ENCODE results near the gene PUS10. TPM values are rescaled to one million over a fixed set of nuclear protein-coding genes. Genes with fewer than 3 reads are reported as not detected.

PUS10 gene
- total RNA-seq, 2 experiments from 2014 or later: 6.0 to 6.5 TPM

- no peak for DNase-seq
- H3K36me3 Mint-ChIP-seq (ENCODE audit: low read depth): no peaks in the 10 kb centered on the region
- intact Hi-C loops (cut with micrococcal nuclease): no loop called here
- no peaks in the 10 kb centered on the region for H3K27me3 Mint-ChIP-seq (ENCODE audit: low read depth)
- H3K4me1 Mint-ChIP-seq (ENCODE audit: low read depth): peaks cover 37% of the 10 kb centered on the region
- H3K27ac Mint-ChIP-seq: no peak overlapping the region
- H3K9me3 Mint-ChIP-seq: no peaks in the 10 kb centered on the region
- no peak overlapping the region for H3K4me3 Mint-ChIP-seq
- CTCF ChIA-PET: interaction anchor here (0.6 kb wide), 1 partner anchor 323 kb away, joined by 4 read pairs; no protein-coding TSS in a partner anchor
Observed at GRCh38 chr2:60980071-60980815, 37.8 kb downstream of the PUS10 start.

DNA sequence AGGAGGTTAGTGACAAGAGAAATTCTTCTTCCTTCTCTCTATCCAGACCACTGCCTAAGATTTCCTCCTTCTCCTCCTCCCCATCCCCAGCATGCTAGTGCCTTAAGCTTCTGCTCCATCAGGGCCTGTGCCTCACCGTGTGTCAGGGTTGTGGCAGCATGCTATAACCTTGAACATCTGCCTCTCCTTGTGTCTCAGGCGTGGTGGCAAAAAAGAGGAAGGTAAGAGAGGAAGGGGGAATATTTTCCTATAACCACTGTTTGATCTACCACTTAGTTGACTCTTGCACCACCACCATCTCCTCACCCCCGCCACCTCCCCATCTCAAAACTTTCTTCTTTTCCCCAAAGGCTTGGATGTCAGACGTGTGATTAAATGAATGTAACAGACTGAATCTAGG lies 38.8 kb downstream of the PUS10 start:
- Mint-ChIP-seq H3K27me3 (ENCODE audit: low read depth) (no peaks in the 10 kb centered on the region), H3K36me3 (ENCODE audit: low read depth) (peaks cover 2% of the 10 kb centered on the region), H3K27ac (no peak overlapping the region), H3K9me3 (no peaks in the 10 kb centered on the region), H3K4me3 (no peak overlapping the region), H3K4me1 (ENCODE audit: low read depth) (peaks cover 47% of the 10 kb centered on the region)
- DNase-seq: no peak
- intact Hi-C loops (cut with micrococcal nuclease): loop anchor here (10.0 kb wide), 1 partner anchor 424 kb away; the partner anchor contains the start of gene BCL11A
- CTCF ChIA-PET: no interaction called here

DNA sequence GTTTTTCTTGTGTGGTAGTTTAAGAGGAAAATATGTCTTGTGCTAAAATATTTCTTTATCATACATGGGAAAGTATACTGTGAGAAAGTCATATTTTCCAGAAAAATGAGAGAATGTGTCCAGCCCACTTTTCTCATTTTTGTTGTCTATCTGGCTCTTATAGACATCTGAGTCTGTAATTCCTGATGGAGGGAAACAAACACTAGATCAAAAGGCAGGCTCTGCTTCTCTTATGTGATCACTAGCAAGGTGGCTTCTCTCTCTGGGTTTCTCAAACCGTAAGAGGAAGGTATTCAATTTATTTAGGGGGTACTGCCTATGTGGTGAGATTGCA lies 40.5 kb downstream of the PUS10 start:
- CTCF ChIA-PET: interaction anchor here (0.7 to 2.1 kb wide), 3 partner anchors 18 to 765 kb away, joined by 3 to 9 read pairs (median 4); no protein-coding TSS in a partner anchor
- H3K4me1 Mint-ChIP-seq (ENCODE audit: low read depth): peaks cover 48% of the 10 kb centered on the region
- intact Hi-C loops (cut with micrococcal nuclease): loop anchor here (1.0 to 10.0 kb wide), 10 partner anchors 19 to 559 kb away; partner anchors contain the start of genes BCL11A and PEX13
- no peak for DNase-seq
- H3K4me3 Mint-ChIP-seq: no peak overlapping the region
- H3K36me3 Mint-ChIP-seq (ENCODE audit: low read depth): peaks cover 2% of the 10 kb centered on the region
- no peaks in the 10 kb centered on the region for H3K9me3 Mint-ChIP-seq
- H3K27ac Mint-ChIP-seq: peak overlapping the region; percentile 69
- no peaks in the 10 kb centered on the region for H3K27me3 Mint-ChIP-seq (ENCODE audit: low read depth)

DNA sequence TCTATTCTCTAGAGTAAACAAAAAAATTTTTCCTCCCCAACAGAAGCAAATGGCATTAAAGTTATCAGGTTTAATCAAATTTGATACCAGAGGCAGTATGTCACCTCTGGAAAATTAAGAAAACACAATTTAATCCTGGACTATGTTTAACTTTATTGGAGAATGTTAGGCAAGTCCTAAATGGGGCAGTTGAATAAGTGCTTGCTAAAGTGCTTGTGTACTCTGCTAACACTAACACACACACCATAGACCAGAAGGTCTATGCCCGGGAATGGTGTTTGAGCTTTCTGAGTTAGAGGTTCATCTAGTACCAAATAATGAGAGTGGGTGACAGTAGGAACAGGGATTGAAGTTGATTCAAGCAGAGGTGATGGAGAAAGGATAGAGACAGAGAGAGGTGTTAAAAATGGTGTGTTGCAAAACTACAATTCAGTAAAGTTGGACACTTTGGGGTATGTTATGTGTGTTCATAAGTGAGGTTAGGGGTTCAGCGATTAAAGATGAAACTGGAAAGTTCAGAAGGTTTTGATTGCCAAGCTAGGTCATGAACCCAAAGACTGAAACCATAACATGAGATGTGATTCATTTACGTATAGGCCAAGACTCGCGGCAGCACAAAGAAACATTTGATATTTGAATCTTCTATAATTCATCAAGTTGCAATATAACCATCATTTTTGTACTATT lies 41.0 kb downstream of the PUS10 start:
- H3K4me1 Mint-ChIP-seq (ENCODE audit: low read depth): peaks cover 53% of the 10 kb centered on the region

GRCh38 chr2:60976256-60976850 lies 41.7 kb downstream of the PUS10 start:
- DNase-seq: no peak
- Mint-ChIP-seq H3K4me1 (ENCODE audit: low read depth) (peaks cover 58% of the 10 kb centered on the region), H3K4me3 (no peak overlapping the region), H3K27ac (peak overlapping the region; percentile 27), H3K36me3 (ENCODE audit: low read depth) (peaks cover 2% of the 10 kb centered on the region), H3K9me3 (peaks cover 1% of the 10 kb centered on the region), H3K27me3 (ENCODE audit: low read depth) (no peaks in the 10 kb centered on the region)
- intact Hi-C loops (cut with micrococcal nuclease): loop anchor here (2.0 to 10.0 kb wide), 4 partner anchors 20 to 560 kb away; partner anchors contain the start of genes BCL11A and PEX13
- CTCF ChIA-PET: interaction anchor here (0.6 to 2.1 kb wide), 2 partner anchors 22 to 212 kb away, joined by 4 to 9 read pairs; no protein-coding TSS in a partner anchor

More for the DNA sequence above, 41.0 kb downstream of the PUS10 start:
- CTCF ChIA-PET: interaction anchor here (0.6 to 2.1 kb wide), 3 partner anchors 18 to 213 kb away, joined by 3 to 9 read pairs (median 4); no protein-coding TSS in a partner anchor
- Mint-ChIP-seq H3K4me3 (no peak overlapping the region), H3K9me3 (peaks cover 1% of the 10 kb centered on the region), H3K27ac (peak overlapping the region; percentile 69), H3K27me3 (ENCODE audit: low read depth) (no peaks in the 10 kb centered on the region), H3K36me3 (ENCODE audit: low read depth) (peaks cover 2% of the 10 kb centered on the region)
- peak; percentile 48 for DNase-seq
- intact Hi-C loops (cut with micrococcal nuclease): loop anchor here (1.0 to 10.0 kb wide), 10 partner anchors 20 to 560 kb away; partner anchors contain the start of genes BCL11A and PEX13

DNA sequence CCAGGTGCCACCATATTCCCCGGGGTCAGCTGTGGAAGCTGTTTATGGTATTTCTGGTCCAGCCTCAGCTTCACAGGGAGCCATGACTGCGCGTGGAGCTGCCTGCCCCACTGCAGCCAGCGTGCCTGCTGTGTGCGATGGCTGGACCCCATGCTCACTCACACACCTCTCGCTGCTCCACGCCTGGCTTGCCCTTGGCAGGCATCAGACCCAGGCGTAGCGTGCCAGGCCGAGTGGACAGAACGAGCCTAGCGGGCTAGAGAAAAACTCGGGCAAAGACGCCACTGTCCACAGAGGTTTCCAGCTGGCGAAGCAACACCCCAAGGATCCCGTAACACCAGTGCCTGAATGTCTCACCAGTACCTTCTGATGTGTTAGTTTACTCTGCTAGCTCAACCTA lies 43.4 kb downstream of the PUS10 start:
- no peak for DNase-seq
- peaks cover 1% of the 10 kb centered on the region for H3K9me3 Mint-ChIP-seq
- intact Hi-C loops (cut with micrococcal nuclease): loop anchor here (5.0 to 10.0 kb wide), 2 partner anchors 420 to 1223 kb away; partner anchors contain the start of genes B3GNT2 and BCL11A
- peaks cover 58% of the 10 kb centered on the region for H3K4me1 Mint-ChIP-seq (ENCODE audit: low read depth)
- H3K36me3 Mint-ChIP-seq (ENCODE audit: low read depth): peaks cover 2% of the 10 kb centered on the region
- no peaks in the 10 kb centered on the region for H3K27me3 Mint-ChIP-seq (ENCODE audit: low read depth)
- CTCF ChIA-PET: interaction anchor here (0.9 to 1.8 kb wide), 5 partner anchors 14 to 155 kb away, joined by 3 to 5 read pairs (median 3); partner anchors contain the start of gene REL
- H3K4me3 Mint-ChIP-seq: no peak overlapping the region
- no peak overlapping the region for H3K27ac Mint-ChIP-seq

- DNase-seq: no peak
- no peak overlapping the region for H3K4me3 Mint-ChIP-seq
- intact Hi-C loops (cut with micrococcal nuclease): loop anchor here (5.0 to 10.0 kb wide), 2 partner anchors 419 to 1224 kb away; partner anchors contain the start of genes B3GNT2 and BCL11A
- H3K27ac Mint-ChIP-seq: no peak overlapping the region
- H3K36me3 Mint-ChIP-seq (ENCODE audit: low read depth): peaks cover 2% of the 10 kb centered on the region
- no peaks in the 10 kb centered on the region for H3K27me3 Mint-ChIP-seq (ENCODE audit: low read depth)
- peaks cover 60% of the 10 kb centered on the region for H3K4me1 Mint-ChIP-seq (ENCODE audit: low read depth)
- H3K9me3 Mint-ChIP-seq: peaks cover 1% of the 10 kb centered on the region
- CTCF ChIA-PET: interaction anchor here (0.9 to 1.8 kb wide), 6 partner anchors 13 to 155 kb away, joined by 3 to 5 read pairs (median 3); partner anchors contain the start of gene REL
Observed at GRCh38 chr2:60973705-60974104, 44.4 kb downstream of the PUS10 start.

DNA sequence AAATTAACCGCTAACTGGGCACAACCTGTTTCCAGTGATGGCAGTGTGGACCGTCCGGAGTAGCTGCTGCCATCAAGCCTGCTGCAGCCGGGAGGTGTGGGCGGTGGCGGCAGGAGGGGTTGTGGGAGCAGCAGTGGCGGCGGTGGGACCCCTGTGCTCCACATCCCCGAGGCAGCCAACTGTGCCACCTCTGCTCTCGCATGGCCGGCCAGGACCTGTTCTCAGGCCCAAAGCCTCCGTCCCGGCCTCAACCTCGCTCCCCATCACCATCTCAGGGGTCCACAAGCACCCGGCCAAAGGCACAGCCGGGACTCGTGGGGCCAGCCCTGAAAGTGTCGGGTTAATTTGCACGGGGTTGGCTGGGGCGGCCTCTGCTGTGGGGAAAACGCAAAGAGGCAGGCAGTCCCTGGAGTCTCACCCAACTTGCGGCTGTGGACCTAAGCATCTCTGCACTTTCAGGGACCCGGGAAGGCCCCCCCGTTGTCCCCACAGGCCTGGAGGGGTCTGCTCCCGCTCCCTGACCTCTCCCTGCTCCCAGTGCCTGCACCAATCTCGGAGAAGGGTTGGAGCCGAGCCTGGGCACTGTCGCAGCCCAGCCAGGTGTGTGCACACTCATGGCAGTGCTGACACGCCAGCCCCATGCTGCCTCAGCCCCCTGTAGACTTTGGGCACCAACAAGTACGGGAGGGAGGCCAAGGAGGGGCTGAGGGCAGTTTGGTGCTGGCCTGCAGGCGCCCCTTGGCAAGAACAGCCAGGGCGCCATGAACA lies 45.0 kb downstream of the PUS10 start:
- no peak for DNase-seq
- Mint-ChIP-seq H3K4me3 (no peak overlapping the region), H3K27ac (no peak overlapping the region), H3K27me3 (ENCODE audit: low read depth) (no peaks in the 10 kb centered on the region), H3K4me1 (ENCODE audit: low read depth) (peaks cover 62% of the 10 kb centered on the region), H3K36me3 (ENCODE audit: low read depth) (peaks cover 2% of the 10 kb centered on the region), H3K9me3 (peaks cover 1% of the 10 kb centered on the region)
- CTCF ChIA-PET: interaction anchor here (1.6 kb wide), 1 partner anchor 154 kb away, joined by 5 read pairs; no protein-coding TSS in a partner anchor
- intact Hi-C loops (cut with micrococcal nuclease): loop anchor here (5.0 to 10.0 kb wide), 2 partner anchors 418 to 1224 kb away; partner anchors contain the start of genes B3GNT2 and BCL11A

DNA sequence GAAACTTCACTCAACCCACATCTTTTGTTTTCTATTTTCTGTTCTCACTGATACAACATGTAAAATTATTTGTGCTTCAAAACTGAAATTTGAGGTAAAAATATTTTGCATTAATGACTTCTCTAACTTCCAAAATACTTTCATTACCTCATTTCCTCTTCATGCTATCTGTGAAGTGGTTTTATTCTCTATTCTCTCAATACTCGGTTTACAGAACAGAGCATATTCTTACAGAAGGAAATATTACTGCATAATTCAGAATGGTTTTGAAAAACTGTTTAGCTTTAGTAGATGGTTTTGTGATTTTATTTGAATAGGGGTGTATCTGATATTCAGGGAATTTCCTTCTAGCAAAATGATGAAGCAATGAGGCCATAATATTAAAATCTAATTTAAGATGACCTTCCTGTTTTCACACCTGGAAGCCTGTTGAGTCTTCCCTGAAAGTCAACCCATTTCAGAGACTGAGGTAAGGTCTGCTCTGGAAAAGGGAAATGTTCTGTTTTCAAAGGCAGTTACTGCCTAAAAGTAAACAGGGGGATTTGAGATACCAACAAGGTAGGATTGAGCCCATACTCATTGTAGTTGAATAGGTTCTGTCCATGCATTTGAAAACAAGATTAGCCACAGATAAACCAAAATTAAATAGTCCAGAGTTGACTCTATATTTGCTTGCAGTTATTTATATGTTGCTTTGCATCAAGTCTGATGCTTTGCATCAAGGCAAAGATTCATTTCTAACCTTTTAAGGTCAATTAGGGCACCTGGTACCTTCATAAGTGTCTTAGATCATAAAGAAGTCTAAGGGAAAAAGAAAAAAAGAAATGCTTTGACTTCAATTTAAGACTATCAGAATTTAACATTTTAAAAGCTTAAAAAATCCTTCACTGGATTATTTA lies 51.3 kb downstream of the PUS10 start:
- no peaks in the 10 kb centered on the region for H3K27me3 Mint-ChIP-seq (ENCODE audit: low read depth)
- H3K27ac Mint-ChIP-seq: peak overlapping the region; percentile 62
- no peaks in the 10 kb centered on the region for H3K36me3 Mint-ChIP-seq (ENCODE audit: low read depth)
- intact Hi-C loops (cut with micrococcal nuclease): loop anchor here (1.0 kb wide), 1 partner anchor 94 kb away; no protein-coding TSS in a partner anchor
- CTCF ChIA-PET: interaction anchor here (0.7 to 1.1 kb wide), 4 partner anchors 21 to 94 kb away, joined by 3 to 4 read pairs (median 4); no protein-coding TSS in a partner anchor
- DNase-seq: no peak
- H3K9me3 Mint-ChIP-seq: no peaks in the 10 kb centered on the region
- H3K4me3 Mint-ChIP-seq: peak overlapping the region; percentile 11
- peaks cover 62% of the 10 kb centered on the region for H3K4me1 Mint-ChIP-seq (ENCODE audit: low read depth)

GRCh38 chr2:60965499-60965785 lies 52.6 kb downstream of the PUS10 start:
- H3K4me1 Mint-ChIP-seq (ENCODE audit: low read depth): peaks cover 58% of the 10 kb centered on the region
- no peak for DNase-seq

More at GRCh38 chr2:60965499-60965785, 52.6 kb downstream of the PUS10 start:
- CTCF ChIA-PET: interaction anchor here (0.7 to 1.4 kb wide), 4 partner anchors 33 to 146 kb away, joined by 3 to 5 read pairs (median 3); no protein-coding TSS in a partner anchor
- intact Hi-C loops (cut with micrococcal nuclease): no loop called here
- Mint-ChIP-seq H3K36me3 (ENCODE audit: low read depth) (no peaks in the 10 kb centered on the region), H3K9me3 (no peaks in the 10 kb centered on the region), H3K27ac (no peak overlapping the region), H3K4me3 (no peak overlapping the region), H3K27me3 (ENCODE audit: low read depth) (no peaks in the 10 kb centered on the region)

All from activated naive CD4-positive, alpha-beta T cell treated with anti-CD3 and anti-CD28 coated beads for 36 hours (primary cell).